Stimulated activated CD8-positive, alpha-beta memory T cell treated with anti-CD3 and anti-CD28 coated beads, Interleukin-4, amount 100 ng/mL, for 24 hours (primary cell): Measurements from ENCODE around the gene ADAMTS5.

Experiments
- DNase-seq: peaks from one replicate; pipeline ENCODE4 v3.0.0-alpha.2; 2020; ENCODE audit warnings: low read depth

ADAMTS5 gene

GRCh38 chr21:26948194-26948593 lies 18.7 kb downstream of the ADAMTS5 start:
- DNase-seq: no peak

GRCh38 chr21:26946744-26947446 lies 20.0 kb downstream of the ADAMTS5 start:
- no peak for DNase-seq

GRCh38 chr21:26945916-26946675 lies 20.8 kb downstream of the ADAMTS5 start:
- no peak for DNase-seq

GRCh38 chr21:26943921-26944320 lies 23.0 kb downstream of the ADAMTS5 start:
- no peak for DNase-seq

- no peak for DNase-seq
Measured at GRCh38 chr21:26941421-26941820, 25.5 kb downstream of the ADAMTS5 start.

- DNase-seq: no peak
Measured at GRCh38 chr21:26939601-26940111, 27.2 kb downstream of the ADAMTS5 start.

- DNase-seq: no peak
Measured at GRCh38 chr21:26936641-26937040, 30.2 kb downstream of the ADAMTS5 start.

- no peak for DNase-seq
Measured at GRCh38 chr21:26935977-26936376, 30.9 kb downstream of the ADAMTS5 start.

- no peak for DNase-seq
Measured at GRCh38 chr21:26934383-26934782, 32.5 kb downstream of the ADAMTS5 start.

GRCh38 chr21:26933448-26933847 lies 33.4 kb downstream of the ADAMTS5 start:
- DNase-seq: no peak

- no peak for DNase-seq
Measured at GRCh38 chr21:26925636-26926035, 41.3 kb downstream of the ADAMTS5 start.

- DNase-seq: no peak
Measured at GRCh38 chr21:26925122-26925521, 41.8 kb downstream of the ADAMTS5 start.

GRCh38 chr21:26923986-26924385 lies 42.9 kb downstream of the ADAMTS5 start:
- DNase-seq: no peak

- no peak for DNase-seq
Measured at GRCh38 chr21:26920055-26920454, 46.8 kb downstream of the ADAMTS5 start.

GRCh38 chr21:26918323-26919079 lies 48.4 kb downstream of the ADAMTS5 start:
- DNase-seq: no peak

- no peak for DNase-seq
Measured at GRCh38 chr21:26916799-26917198, 50.1 kb downstream of the ADAMTS5 start.

GRCh38 chr21:26914557-26914956 lies 52.3 kb downstream of the ADAMTS5 start:
- DNase-seq: no peak

- DNase-seq: no peak
Measured at GRCh38 chr21:26912466-26912865, 54.4 kb downstream of the ADAMTS5 start.

GRCh38 chr21:26909972-26910371 lies 56.9 kb downstream of the ADAMTS5 start:
- no peak for DNase-seq

GRCh38 chr21:26900980-26901379 lies 65.9 kb downstream of the ADAMTS5 start:
- no peak for DNase-seq

GRCh38 chr21:26892151-26892550 lies 74.7 kb downstream of the ADAMTS5 start:
- DNase-seq: no peak

GRCh38 chr21:26888931-26889330 lies 78.0 kb downstream of the ADAMTS5 start:
- DNase-seq: no peak

- DNase-seq: no peak
Measured at GRCh38 chr21:26888256-26888655, 78.6 kb downstream of the ADAMTS5 start.
